Neutrophil (primary cell): ENCODE data around the gene HHAT.

Experiments
- H3K27ac ChIP-seq: fragments of 200-600 bp; sonication (generic); 2 replicates; pipeline ENCODE4 v1.5.1; 2016; ENCODE audit warnings: mild to moderate bottlenecking, moderate library complexity
- H3K27me3 ChIP-seq: fragments of 200-600 bp; sonication (generic); 2 replicates; pipeline ENCODE4 v1.6.0; 2016; ENCODE audit warnings: mild to moderate bottlenecking
- H3K36me3 ChIP-seq: fragments of 200-600 bp; sonication (generic); 2 replicates; pipeline ENCODE4 v1.5.1; 2017
- H3K4me1 ChIP-seq, 2 experiments: fragments of 200-600 bp in 1 of 2; sonication (generic) in 1 of 2; 1 replicate in 1 of 2; 2 replicates in 1 of 2; pipeline versions ENCODE4 v1.5.1 to v1.6.1; 2013 to 2016; ENCODE audit warnings: low read depth in 1 of 2, low read length in 1 of 2, mild to moderate bottlenecking in 1 of 2, moderate library complexity in 1 of 2; ENCODE audit not compliant: control insufficient read depth in 1 of 2, insufficient read depth in 1 of 2
- H3K4me3 ChIP-seq, 2 experiments: fragments of 200-600 bp in 1 of 2; sonication (generic) in 1 of 2; 1 replicate in 1 of 2; 2 replicates in 1 of 2; pipeline ENCODE4 v1.5.1; 2013 to 2016; ENCODE audit warnings: low read depth in 1 of 2, low read length in 1 of 2, mild to moderate bottlenecking in 1 of 2, moderate library complexity in 1 of 2
- H3K9me3 ChIP-seq: fragments of 200-600 bp; sonication (generic); 2 replicates; pipeline ENCODE4 v1.5.1; 2016
- CTCF ChIP-seq: fragments of 200-600 bp; sonication (generic); IDR thresholded peaks from 2 replicates; pipeline ENCODE4 v1.5.1; 2016; ENCODE audit warnings: antibody characterized with exemption

The HHAT gene

GRCh38 chr1:210364479-210364878 lies 35.8 kb downstream of the HHAT start:
- no peaks in the 10 kb centered on the region for H3K36me3 ChIP-seq
- no peak for TF ChIP-seq CTCF
- no peak overlapping the region for H3K4me3 ChIP-seq
- H3K27ac ChIP-seq, result no peak overlapping the region
- H3K9me3 ChIP-seq, result no peaks in the 10 kb centered on the region
- H3K4me1 ChIP-seq, result no peaks in the 10 kb centered on the region
- H3K27me3 ChIP-seq, result no peaks in the 10 kb centered on the region

- no peak overlapping the region for H3K27ac ChIP-seq
- no peak for TF ChIP-seq CTCF
- H3K27me3 ChIP-seq, result no peaks in the 10 kb centered on the region
- H3K9me3 ChIP-seq, result no peaks in the 10 kb centered on the region
- H3K36me3 ChIP-seq, result no peaks in the 10 kb centered on the region
- H3K4me1 ChIP-seq, result no peaks in the 10 kb centered on the region
- no peak overlapping the region for H3K4me3 ChIP-seq
Observed at GRCh38 chr1:210366767-210367166, 38.1 kb downstream of the HHAT start.

DNA sequence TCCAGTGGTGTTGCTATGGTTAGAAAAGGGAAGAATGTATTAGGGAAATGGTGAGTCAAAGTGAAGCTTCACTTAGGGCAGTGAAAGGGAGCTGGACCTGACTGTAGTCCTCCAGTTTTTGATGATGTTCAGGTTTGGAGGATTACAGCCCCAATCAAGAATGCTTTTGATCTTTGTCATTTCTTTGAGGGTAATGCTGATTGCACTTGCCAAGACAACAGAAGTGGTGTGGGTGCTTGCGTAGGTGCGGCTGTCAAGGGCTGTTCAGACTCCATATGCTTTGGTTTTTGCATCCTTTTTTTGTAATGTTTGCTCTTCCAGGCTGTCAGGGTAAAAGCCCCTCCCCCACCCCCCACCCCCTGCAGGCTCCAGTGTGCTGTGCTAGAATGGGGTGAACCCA lies 38.9 kb downstream of the HHAT start:
- Histone ChIP-seq H3K4me3 (no peak overlapping the region), H3K9me3 (no peaks in the 10 kb centered on the region), H3K27ac (no peak overlapping the region), H3K27me3 (no peaks in the 10 kb centered on the region), H3K36me3 (no peaks in the 10 kb centered on the region), H3K4me1 (no peaks in the 10 kb centered on the region)
- TF ChIP-seq CTCF, result no peak

GRCh38 chr1:210369425-210369824 lies 40.7 kb downstream of the HHAT start:
- Histone ChIP-seq H3K27me3 (no peaks in the 10 kb centered on the region), H3K27ac (no peak overlapping the region), H3K9me3 (no peaks in the 10 kb centered on the region), H3K4me3 (no peak overlapping the region), H3K36me3 (no peaks in the 10 kb centered on the region), H3K4me1 (peaks cover 2 to 8% of the 10 kb centered on the region in 2 experiments)
- TF ChIP-seq CTCF, result no peak

GRCh38 chr1:210371916-210372315 lies 43.2 kb downstream of the HHAT start:
- Histone ChIP-seq H3K9me3 (no peaks in the 10 kb centered on the region), H3K36me3 (no peaks in the 10 kb centered on the region), H3K4me3 (no peak overlapping the region), H3K27me3 (no peaks in the 10 kb centered on the region), H3K27ac (no peak overlapping the region), H3K4me1 (peaks cover 6 to 15% of the 10 kb centered on the region in 2 experiments)
- TF ChIP-seq CTCF, result no peak

GRCh38 chr1:210372491-210372890 lies 43.8 kb downstream of the HHAT start:
- H3K27ac ChIP-seq, result no peak overlapping the region
- TF ChIP-seq CTCF, result no peak
- H3K4me1 ChIP-seq, result peaks cover 6 to 15% of the 10 kb centered on the region in 2 experiments
- no peaks in the 10 kb centered on the region for H3K36me3 ChIP-seq
- no peaks in the 10 kb centered on the region for H3K27me3 ChIP-seq
- H3K9me3 ChIP-seq, result no peaks in the 10 kb centered on the region
- H3K4me3 ChIP-seq, result no peak overlapping the region
